Calu3 (cell line): ENCODE data around the gene SSC4D. TPM values are rescaled to one million over a fixed set of nuclear protein-coding genes. Genes with fewer than 3 reads are reported as not detected.
"Not testable (repeated sequence)": the region's sequence is repeated elsewhere in the genome, so short reads cannot be mapped to it uniquely, and the experiment has no call there.

Experiments used
- Bru-seq: library from RNA; stranded (reverse); fragments of 400-500 nt; gene quantifications from one replicate; lab custom pipeline; 2021; lab: Mats Ljungman, UMichigan
- BruChase-seq, 2 experiments: library from RNA; stranded (reverse); fragments of 400-500 nt; gene quantifications; one replicate each; lab custom pipeline; 2021; lab: Mats Ljungman, UMichigan
- BruUV-seq: library from RNA; stranded (reverse); fragments of 400-500 nt; replicated peaks from 2 replicates; lab custom pipeline; 2021; lab: Mats Ljungman, UMichigan
- CTCF ChIA-PET: fragments of 300-600 bp; sonication (Branson Sonifier 250); formaldehyde crosslinking; loops from one replicate; lab custom pipeline; 2022; ENCODE audit warnings: antibody characterized with exemption; lab: Charles Lee
- DNase-seq: peaks from one replicate; pipeline ENCODE4 v3.0.0; 2022
- H3K27ac Mint-ChIP-seq: one replicate; pipeline ENCODE4 v1.8.0; 2022; ENCODE audit warnings: mixed read lengths; ENCODE audit not compliant: unreplicated experiment
- H3K27me3 Mint-ChIP-seq: one replicate; pipeline ENCODE4 v1.8.0; 2022; ENCODE audit warnings: mixed read lengths; ENCODE audit not compliant: unreplicated experiment
- H3K36me3 Mint-ChIP-seq: one replicate; pipeline ENCODE4 v1.8.0; 2022; ENCODE audit warnings: mild to moderate bottlenecking, moderate library complexity, mixed read lengths; ENCODE audit not compliant: insufficient read depth, unreplicated experiment
- H3K4me1 Mint-ChIP-seq: one replicate; pipeline ENCODE4 v1.8.0; 2022; ENCODE audit warnings: mild to moderate bottlenecking, low read depth, mixed read lengths; ENCODE audit not compliant: unreplicated experiment
- H3K4me3 Mint-ChIP-seq: one replicate; pipeline ENCODE4 v1.8.0; 2022; ENCODE audit warnings: mild to moderate bottlenecking, low read depth, moderate library complexity, mixed read lengths; ENCODE audit not compliant: unreplicated experiment
- H3K9me3 Mint-ChIP-seq: one replicate; pipeline ENCODE4 v1.8.0; 2022; ENCODE audit warnings: low read depth, mixed read lengths; ENCODE audit not compliant: unreplicated experiment
- intact Hi-C: fragments of 100-400 bp; cut with micrococcal nuclease; formaldehyde crosslinking; loops from one replicate; pipeline ENCODE4 v1.10.0; 2022; ENCODE audit not compliant: unreplicated experiment
- long read RNA-seq: library from polyadenylated mRNA; stranded (forward); transcript quantifications from one replicate; pipeline ENCODE4 v2.0.0, GENCODE V29; 2022
- total RNA-seq: library from RNA; stranded (reverse); gene quantifications from 2 replicates; pipeline ENCODE4 v1.2.3, GENCODE V29; 2022
- TF ChIP-seq, protein P1 (sequence below): fragments of 200-600 bp; IDR thresholded peaks from one replicate; pipeline ENCODE4 v1.8.0; 2022; ENCODE audit warnings: antibody characterized with exemption; ENCODE audit not compliant: unreplicated experiment

Gene SSC4D
- 0.51 TPM in 1 of 2 replicates, not detected in the other for total RNA-seq
- percentile 7 among the genes with signal in this experiment for Bru-seq, nascent RNA
- BruChase-seq, experiment 1, labeled RNA remaining after a 6-hour chase: percentile 6 among the genes with signal in this experiment
- BruChase-seq, experiment 2, labeled RNA remaining after a 2-hour chase: not detected
- long read RNA-seq, partial matches to known transcripts: 0 of 9 reads
- long read RNA-seq, other reads (novel, unspliced or antisense): 9 of 9 reads

DNA sequence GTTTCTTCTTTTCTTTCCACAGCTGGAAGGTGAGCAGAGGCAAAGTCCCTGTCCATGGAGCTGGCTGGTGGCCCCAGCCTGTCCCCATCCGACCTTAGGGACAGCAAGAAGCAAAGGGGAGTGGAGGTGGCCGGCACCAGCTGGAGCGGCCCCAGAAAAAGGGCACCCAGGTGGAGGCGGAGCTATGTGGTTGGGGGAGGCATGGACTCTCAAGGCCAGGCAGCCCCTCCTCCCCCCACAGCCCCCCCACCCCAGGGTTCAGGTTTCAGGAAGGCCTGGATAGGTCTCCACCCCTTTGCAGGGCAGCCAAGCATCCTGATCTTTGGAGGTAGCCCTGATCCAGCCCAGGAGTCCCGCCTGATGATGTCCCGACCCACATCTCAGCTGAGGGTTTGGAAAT is at the start of gene SSC4D:
Gene SSC4D (minus strand): TSS at position 161 of the 400 bp plus-strand sequence. CDS start 5,258 bp downstream, outside the sequence.
- Mint-ChIP-seq H3K27ac (no peak within 1 kb of the TSS), H3K9me3 (no peaks in the 10 kb centered on the region), H3K36me3 (peaks cover 6% of the 10 kb centered on the region), H3K27me3 (no peaks in the 10 kb centered on the region), H3K4me1 (no peaks in the 10 kb centered on the region), H3K4me3 (no peak within 1 kb of the TSS)
- no peak for DNase-seq
- intact Hi-C loops: no loop called here
- CTCF ChIA-PET: no interaction called here
- BruUV-seq: no TSS peak
- TF ChIP-seq, protein P1, sequence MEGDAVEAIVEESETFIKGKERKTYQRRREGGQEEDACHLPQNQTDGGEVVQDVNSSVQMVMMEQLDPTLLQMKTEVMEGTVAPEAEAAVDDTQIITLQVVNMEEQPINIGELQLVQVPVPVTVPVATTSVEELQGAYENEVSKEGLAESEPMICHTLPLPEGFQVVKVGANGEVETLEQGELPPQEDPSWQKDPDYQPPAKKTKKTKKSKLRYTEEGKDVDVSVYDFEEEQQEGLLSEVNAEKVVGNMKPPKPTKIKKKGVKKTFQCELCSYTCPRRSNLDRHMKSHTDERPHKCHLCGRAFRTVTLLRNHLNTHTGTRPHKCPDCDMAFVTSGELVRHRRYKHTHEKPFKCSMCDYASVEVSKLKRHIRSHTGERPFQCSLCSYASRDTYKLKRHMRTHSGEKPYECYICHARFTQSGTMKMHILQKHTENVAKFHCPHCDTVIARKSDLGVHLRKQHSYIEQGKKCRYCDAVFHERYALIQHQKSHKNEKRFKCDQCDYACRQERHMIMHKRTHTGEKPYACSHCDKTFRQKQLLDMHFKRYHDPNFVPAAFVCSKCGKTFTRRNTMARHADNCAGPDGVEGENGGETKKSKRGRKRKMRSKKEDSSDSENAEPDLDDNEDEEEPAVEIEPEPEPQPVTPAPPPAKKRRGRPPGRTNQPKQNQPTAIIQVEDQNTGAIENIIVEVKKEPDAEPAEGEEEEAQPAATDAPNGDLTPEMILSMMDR: no peak

DNA sequence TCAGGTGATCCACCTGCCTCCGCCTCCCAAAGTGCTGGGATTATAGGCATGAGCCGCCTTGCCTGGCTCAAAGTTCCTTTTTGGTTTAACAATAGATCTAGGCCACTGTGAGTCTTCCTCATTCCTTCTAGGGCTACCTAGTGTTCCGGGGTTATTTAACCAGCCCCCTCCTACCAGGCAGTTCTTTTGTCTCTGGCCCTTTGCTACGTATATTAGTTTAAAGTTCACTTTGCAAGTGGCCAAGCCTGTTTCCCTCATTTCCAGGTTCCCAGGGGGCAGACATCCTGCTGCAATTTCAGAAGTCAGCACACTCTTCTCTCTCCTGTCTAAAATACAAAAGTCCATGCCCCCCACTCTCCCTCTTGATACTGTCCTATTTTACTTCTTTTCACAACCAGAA is 49.0 kb upstream of the SSC4D start:
- H3K9me3 Mint-ChIP-seq, H3K4me1 Mint-ChIP-seq, H3K27ac Mint-ChIP-seq, intact Hi-C loops, H3K27me3 Mint-ChIP-seq, H3K36me3 Mint-ChIP-seq, CTCF ChIA-PET, H3K4me3 Mint-ChIP-seq, BruUV-seq: not testable (repeated sequence)
- peak; percentile 69 for DNase-seq

DNA sequence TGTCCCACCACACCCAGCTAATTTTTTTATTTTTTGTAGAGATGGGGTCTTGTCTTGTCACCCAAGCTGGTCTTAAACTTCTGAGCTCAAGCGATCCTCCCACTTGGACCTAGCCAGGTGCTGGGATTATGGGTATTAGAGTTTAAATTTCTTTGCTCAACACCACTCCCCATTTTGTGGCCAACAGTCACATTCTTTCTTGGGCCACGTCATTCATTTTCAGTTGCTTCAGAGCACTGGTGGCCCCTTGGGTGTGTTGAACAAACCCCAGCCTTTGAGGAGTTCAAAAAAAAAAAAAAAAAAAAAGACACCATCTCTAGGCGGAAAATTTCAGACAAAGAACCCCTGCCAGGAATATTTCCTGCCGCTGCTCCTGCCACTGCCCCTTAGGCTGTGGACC is 47.5 kb upstream of the SSC4D start:
- H3K9me3 Mint-ChIP-seq, H3K27me3 Mint-ChIP-seq, intact Hi-C loops, BruUV-seq, H3K27ac Mint-ChIP-seq, H3K4me1 Mint-ChIP-seq, DNase-seq, CTCF ChIA-PET, H3K4me3 Mint-ChIP-seq, H3K36me3 Mint-ChIP-seq: not testable (repeated sequence)

DNA sequence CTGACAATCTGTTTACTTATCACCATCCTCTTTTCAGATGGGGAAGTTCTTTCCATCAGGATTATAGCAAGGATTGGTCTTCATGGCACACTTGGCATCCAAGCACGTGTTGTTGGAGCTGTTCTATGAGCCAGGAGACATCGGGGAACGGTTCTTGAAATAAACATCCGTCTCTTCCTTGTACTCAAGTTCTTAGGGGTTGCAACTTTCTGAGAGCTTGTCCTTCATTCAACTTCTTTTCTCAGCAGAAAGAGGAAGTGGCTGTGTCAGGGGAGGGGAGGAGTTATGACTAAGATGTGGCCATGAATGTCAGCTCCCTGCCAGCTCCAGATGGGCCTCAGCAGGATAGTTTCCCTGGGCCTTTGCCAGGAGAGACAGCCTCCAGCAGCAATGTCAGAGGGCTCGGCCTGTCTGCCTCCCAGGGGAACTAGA is 36.1 kb upstream of the SSC4D start:
- BruUV-seq, H3K27ac Mint-ChIP-seq, intact Hi-C loops, H3K4me3 Mint-ChIP-seq, H3K4me1 Mint-ChIP-seq, H3K36me3 Mint-ChIP-seq, CTCF ChIA-PET, H3K27me3 Mint-ChIP-seq, H3K9me3 Mint-ChIP-seq: not testable (repeated sequence)
- peak; percentile 34 for DNase-seq

DNA sequence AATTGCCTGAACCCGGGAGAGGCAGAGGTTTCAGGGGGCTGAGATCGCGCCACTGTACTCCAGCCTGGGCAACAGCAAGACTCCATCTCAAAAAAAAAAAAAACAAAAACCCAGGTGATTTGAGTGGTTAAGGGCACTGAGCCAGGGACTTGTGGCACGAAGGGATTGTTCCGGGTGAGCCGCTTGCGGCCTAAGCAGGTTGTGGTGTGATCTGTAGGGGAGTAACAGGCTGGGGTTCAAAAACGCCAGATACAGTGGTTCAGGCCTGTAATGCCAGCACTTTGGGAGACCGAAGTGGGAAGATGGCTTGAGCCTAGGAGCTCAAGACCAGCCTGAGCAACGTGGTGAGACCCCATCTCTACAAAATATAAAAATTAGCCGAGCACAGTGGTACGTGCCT is 34.3 kb upstream of the SSC4D start:
- H3K27ac Mint-ChIP-seq, intact Hi-C loops, DNase-seq, H3K4me3 Mint-ChIP-seq, H3K36me3 Mint-ChIP-seq, H3K4me1 Mint-ChIP-seq, CTCF ChIA-PET, H3K9me3 Mint-ChIP-seq, BruUV-seq, H3K27me3 Mint-ChIP-seq: not testable (repeated sequence)

DNA sequence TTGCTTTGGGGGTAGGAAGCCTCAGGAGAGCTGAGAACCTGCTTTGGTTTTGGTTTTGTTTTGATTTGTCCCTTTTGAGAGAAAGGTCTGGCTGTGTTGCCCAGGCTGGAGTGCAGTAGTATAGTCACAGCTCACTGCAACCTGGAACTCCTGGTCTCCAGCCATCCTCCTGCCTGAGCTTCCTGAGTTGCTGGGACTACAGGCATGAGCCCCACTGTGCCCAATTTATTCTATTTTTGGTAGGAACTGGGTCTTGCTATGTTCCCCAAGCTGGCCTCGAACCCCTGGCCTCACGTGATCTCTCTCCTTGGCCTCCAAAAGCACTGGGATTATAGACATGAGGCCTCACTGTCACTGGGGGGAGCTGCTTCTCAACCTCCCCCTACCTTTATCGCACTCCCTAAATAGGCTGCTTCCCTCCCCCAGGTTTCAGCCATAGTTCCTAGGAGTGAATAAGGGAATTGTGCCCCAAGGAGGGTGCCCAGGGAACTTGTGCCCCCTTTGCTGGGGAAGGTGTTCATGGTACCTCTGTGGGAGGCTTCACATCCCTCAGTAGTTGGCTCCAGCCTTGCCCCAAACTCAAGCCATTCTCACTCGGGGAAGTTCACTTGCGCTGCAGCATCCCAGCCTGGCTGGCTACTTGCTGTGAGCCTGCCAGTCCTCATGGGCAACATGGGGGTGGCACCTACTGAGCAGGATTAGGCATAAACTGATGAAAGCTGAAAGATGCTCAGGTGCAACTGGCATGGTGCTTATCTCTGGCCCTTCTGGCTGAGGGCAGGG is 33.4 kb upstream of the SSC4D start:
- H3K27ac Mint-ChIP-seq, H3K4me1 Mint-ChIP-seq, BruUV-seq, H3K9me3 Mint-ChIP-seq, CTCF ChIA-PET, H3K27me3 Mint-ChIP-seq, H3K36me3 Mint-ChIP-seq, H3K4me3 Mint-ChIP-seq, intact Hi-C loops, DNase-seq: not testable (repeated sequence)

DNA sequence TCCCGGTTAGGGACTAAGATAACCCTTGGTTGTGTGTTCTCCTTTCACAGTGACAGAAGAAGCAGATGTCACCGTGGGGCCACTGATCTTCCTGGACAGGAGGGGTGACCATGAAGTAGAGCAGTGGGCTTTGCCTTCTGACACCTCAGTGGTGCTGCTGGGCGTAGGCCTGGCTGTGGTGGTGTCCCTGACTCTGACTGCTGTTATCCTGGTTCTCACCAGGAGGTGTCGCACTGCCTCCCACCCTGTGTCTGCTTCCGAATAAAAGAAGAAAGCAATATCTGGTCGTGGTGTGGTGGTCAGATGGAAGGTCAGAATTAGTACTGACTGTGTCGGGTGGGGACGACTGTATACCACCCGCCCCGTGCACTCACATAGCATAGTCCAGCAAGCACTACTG is 32.3 kb upstream of the SSC4D start:
- BruUV-seq, H3K27me3 Mint-ChIP-seq, CTCF ChIA-PET, H3K9me3 Mint-ChIP-seq, DNase-seq, H3K4me3 Mint-ChIP-seq, H3K27ac Mint-ChIP-seq, H3K4me1 Mint-ChIP-seq, H3K36me3 Mint-ChIP-seq, intact Hi-C loops: not testable (repeated sequence)

DNA sequence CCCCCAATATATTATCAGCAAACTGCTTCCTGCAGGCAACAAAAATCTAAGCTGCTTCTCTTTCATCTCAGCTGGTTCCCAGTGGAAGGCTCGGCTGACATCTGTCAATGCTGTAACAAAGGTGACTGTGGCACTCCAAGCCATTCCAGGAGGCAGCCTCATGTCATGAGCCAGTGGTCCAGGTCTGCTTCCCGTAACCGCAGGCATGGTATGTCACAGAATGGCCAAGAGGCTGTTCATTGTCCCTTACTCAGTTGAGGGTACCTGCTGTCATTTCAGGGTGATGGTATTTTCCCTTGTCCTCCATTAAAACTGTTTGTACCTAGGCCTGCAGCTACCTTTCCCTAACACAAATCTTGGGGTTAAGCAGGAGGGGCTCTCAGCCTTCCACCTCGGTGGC is 30.9 kb upstream of the SSC4D start:
- H3K36me3 Mint-ChIP-seq, H3K27ac Mint-ChIP-seq, BruUV-seq, H3K9me3 Mint-ChIP-seq, CTCF ChIA-PET, H3K4me1 Mint-ChIP-seq, H3K4me3 Mint-ChIP-seq, H3K27me3 Mint-ChIP-seq, DNase-seq, intact Hi-C loops: not testable (repeated sequence)
